Tibial nerve (tissue), 4 donors: ENCODE results near the gene CELSR1. TPM values are rescaled to one million over a fixed set of nuclear protein-coding genes. Genes with fewer than 3 reads are reported as not detected.

Experiments used
- DNase-seq, 2 donors: peaks; one replicate each; pipeline ENCODE4 v3.0.0-alpha.2; 2019; ENCODE audit warnings: low spot score in 2 of 2
- H3K27ac ChIP-seq, 4 donors: fragments of 200-600 bp; sonication (generic) in 3 of 4; one replicate each; pipeline ENCODE4 v1.5.1; 2017 to 2019; ENCODE audit warnings: mild to moderate bottlenecking in 1 of 4
- H3K27me3 ChIP-seq, 2 donors: fragments of 200-600 bp; sonication (generic) in 1 of 2; one replicate each; pipeline versions ENCODE4 v1.5.1 to v1.6.0; 2017 to 2019
- H3K36me3 ChIP-seq, 3 donors: fragments of 200-600 bp; sonication (generic); one replicate each; pipeline ENCODE4 v1.5.1; 2018 to 2019
- H3K4me1 ChIP-seq, 4 donors: fragments of 200-600 bp; sonication (generic) in 3 of 4; one replicate each; pipeline ENCODE4 v1.5.1; 2017 to 2019
- H3K4me3 ChIP-seq, 4 donors: fragments of 200-600 bp; sonication (generic) in 3 of 4; one replicate each; pipeline ENCODE4 v1.5.1; 2017 to 2019; ENCODE audit warnings: mild to moderate bottlenecking in 1 of 4, moderate library complexity in 1 of 4
- H3K9me3 ChIP-seq, 4 donors: fragments of 200-600 bp; sonication (generic) in 3 of 4; one replicate each; pipeline ENCODE4 v1.5.1; 2017 to 2019
- CTCF ChIP-seq, 5 experiments: fragments of 200-600 bp in 3 of 5; fragments of 450-650 bp in 2 of 5; sonication (generic) in 3 of 5; IDR thresholded peaks; one replicate each; pipeline ENCODE4 v1.5.1; 2016 to 2019; ENCODE audit warnings: antibody characterized with exemption in 5 of 5, mild to moderate bottlenecking in 3 of 5, moderate library complexity in 2 of 5
- EP300 ChIP-seq, 2 donors: sonication (generic); formaldehyde crosslinking; IDR thresholded peaks; one replicate each; pipeline ENCODE4 v1.6.1; 2017; ENCODE audit warnings: antibody characterized with exemption in 2 of 2, mild to moderate bottlenecking in 1 of 2
- POLR2A ChIP-seq, 2 donors: fragments of 450-650 bp; IDR thresholded peaks; one replicate each; pipeline ENCODE4 v1.6.1; 2017; ENCODE audit warnings: antibody characterized with exemption in 2 of 2, mild to moderate bottlenecking in 2 of 2, moderate library complexity in 2 of 2
- WGBS, 2 donors: methylation state at CpG; one replicate each; pipeline ENCODE4 v1.1.5; 2018; 5-methylcytosine and 5-hydroxymethylcytosine counted together
- total RNA-seq, 4 donors: library from RNA; depleted of rRNA; stranded (reverse); fragments of >200 nt; gene quantifications; one replicate each; pipeline ENCODE4 v1.1.0, GENCODE V29; 2016

Gene CELSR1
- total RNA-seq, 4 donors from 2014 or later = 1.0 to 5.9 (median 2.6) TPM

- Histone ChIP-seq H3K27me3 (peaks cover 0 to 6% of the 10 kb centered on the region in 2 donors), H3K4me3 (no peak overlapping the region), H3K4me1 (no peaks in the 10 kb centered on the region), H3K9me3 (peaks cover 0 to 12% (median 0%) of the 10 kb centered on the region in 4 donors), H3K36me3 (no peaks in the 10 kb centered on the region), H3K27ac (no peak overlapping the region)
- no peak for DNase-seq
- TF ChIP-seq CTCF (IDR thresholded peaks at IDR 0.05) (no peak), POLR2A (IDR thresholded peaks at IDR 0.05) (no peak), EP300 (IDR thresholded peaks at IDR 0.05) (no peak)
- 20 to 22% methylated on average over 1 of the region's 1 CpG for WGBS, 2 donors
Observed at GRCh38 chr22:46480396-46480795, 57.0 kb downstream of the CELSR1 start.

DNA sequence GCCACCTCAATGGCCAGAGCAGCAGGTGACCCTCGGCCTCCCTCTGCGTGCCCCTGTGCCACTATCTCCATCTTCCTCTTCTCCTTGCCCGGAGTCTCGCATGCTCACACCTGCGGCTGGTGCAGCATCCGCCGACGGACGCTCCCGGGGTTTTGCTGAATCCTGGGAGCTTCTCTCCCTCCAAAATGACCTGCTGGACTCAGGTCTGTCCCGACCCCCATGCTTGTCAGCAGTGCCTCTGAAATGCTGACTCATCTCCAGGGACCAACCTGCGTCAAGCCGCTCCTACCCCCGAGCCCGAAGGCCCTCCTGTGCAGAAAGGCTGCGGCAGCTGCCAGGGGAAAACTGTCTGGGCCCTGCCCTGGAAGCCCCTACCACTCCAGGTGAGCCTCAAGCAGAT lies 58.4 kb downstream of the CELSR1 start:
- no peak overlapping the region for H3K27ac ChIP-seq
- H3K36me3 ChIP-seq = no peaks in the 10 kb centered on the region
- H3K4me3 ChIP-seq = no peak overlapping the region
- TF ChIP-seq POLR2A (IDR thresholded peaks at IDR 0.05) = no peak
- no peak for TF ChIP-seq CTCF (IDR thresholded peaks at IDR 0.05)
- no peak for TF ChIP-seq EP300 (IDR thresholded peaks at IDR 0.05)
- 86 to 87% methylated on average over 16 of the region's 16 CpGs for WGBS, 2 donors
- peaks cover 0 to 6% of the 10 kb centered on the region in 2 donors for H3K27me3 ChIP-seq
- peaks cover 0 to 20% (median 0%) of the 10 kb centered on the region in 4 donors for H3K9me3 ChIP-seq
- no peak for DNase-seq
- no peaks in the 10 kb centered on the region for H3K4me1 ChIP-seq

DNA sequence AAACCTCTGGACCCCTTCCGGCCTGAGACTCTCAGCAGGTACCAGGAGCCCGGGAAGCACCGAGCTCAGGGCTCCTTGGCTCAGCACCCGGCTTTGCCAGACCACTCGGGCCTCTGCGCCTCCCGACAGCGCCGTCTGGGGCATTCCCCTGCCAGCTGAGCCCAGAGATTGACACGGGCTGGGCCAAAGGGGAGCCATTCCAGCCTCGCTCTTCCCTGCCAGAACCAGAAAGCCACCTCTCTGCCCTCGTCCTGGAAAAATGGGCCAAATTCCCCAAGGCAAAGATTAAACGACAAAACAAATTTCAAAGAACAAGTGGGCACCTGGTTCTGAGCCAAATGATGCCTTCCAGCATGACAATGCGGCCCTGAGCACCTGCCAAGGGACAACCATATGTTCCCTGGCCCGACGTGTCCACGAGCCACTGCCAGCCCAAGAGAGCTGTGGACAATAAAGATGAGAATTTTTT lies 59.3 kb downstream of the CELSR1 start:
- DNase-seq = no peak
- Histone ChIP-seq H3K4me1 (no peaks in the 10 kb centered on the region), H3K4me3 (no peak overlapping the region), H3K36me3 (no peaks in the 10 kb centered on the region), H3K27me3 (peaks cover 0 to 10% of the 10 kb centered on the region in 2 donors), H3K27ac (no peak overlapping the region), H3K9me3 (peaks cover 0 to 20% (median 0%) of the 10 kb centered on the region in 4 donors)
- 89 to 92% methylated on average over 15 to 16 of the region's 17 CpGs for WGBS, 2 donors
- TF ChIP-seq POLR2A (IDR thresholded peaks at IDR 0.05) = no peak
- no peak for TF ChIP-seq EP300 (IDR thresholded peaks at IDR 0.05)
- no peak for TF ChIP-seq CTCF (IDR thresholded peaks at IDR 0.05)

- H3K27me3 ChIP-seq = peaks cover 0 to 12% of the 10 kb centered on the region in 2 donors
- H3K9me3 ChIP-seq = peaks cover 0 to 11% (median 0%) of the 10 kb centered on the region in 4 donors
- no peak for DNase-seq
- TF ChIP-seq CTCF (IDR thresholded peaks at IDR 0.05) = no peak
- TF ChIP-seq POLR2A (IDR thresholded peaks at IDR 0.05) = no peak
- no peak for TF ChIP-seq EP300 (IDR thresholded peaks at IDR 0.05)
- 72 to 83% methylated on average over 8 of the region's 8 CpGs for WGBS, 2 donors
- no peak overlapping the region for H3K4me3 ChIP-seq
- no peaks in the 10 kb centered on the region for H3K4me1 ChIP-seq
- H3K27ac ChIP-seq = no peak overlapping the region
- no peaks in the 10 kb centered on the region for H3K36me3 ChIP-seq
Observed at GRCh38 chr22:46476547-46476941, 60.9 kb downstream of the CELSR1 start.

- 88 to 89% methylated on average over 20 of the region's 20 CpGs for WGBS, 2 donors
- DNase-seq = no peak
- H3K27ac ChIP-seq = no peak overlapping the region
- peaks cover 0 to 11% (median 0%) of the 10 kb centered on the region in 4 donors for H3K9me3 ChIP-seq
- H3K4me1 ChIP-seq = no peaks in the 10 kb centered on the region
- TF ChIP-seq CTCF (IDR thresholded peaks at IDR 0.05) (no peak), POLR2A (IDR thresholded peaks at IDR 0.05) (no peak), EP300 (IDR thresholded peaks at IDR 0.05) (no peak)
- H3K36me3 ChIP-seq = no peaks in the 10 kb centered on the region
- peaks cover 0 to 12% of the 10 kb centered on the region in 2 donors for H3K27me3 ChIP-seq
- no peak overlapping the region for H3K4me3 ChIP-seq
Observed at GRCh38 chr22:46473896-46474557, 63.4 kb downstream of the CELSR1 start.
